OCI-LY7 (cell line): Measurements from ENCODE around the gene FOXP1. TPM values are rescaled to one million over a fixed set of nuclear protein-coding genes. Genes with fewer than 3 reads are reported as not detected.

Experiments used
- BruUV-seq: library from RNA; stranded (reverse); fragments of 400-500 nt; replicated peaks from 2 replicates; lab custom pipeline; 2021; lab: Mats Ljungman, UMichigan
- CTCF ChIA-PET: fragments of 300-600 bp; sonication (Branson Sonifier 250); formaldehyde crosslinking; loops from one replicate; lab custom pipeline; 2022; ENCODE audit warnings: antibody characterized with exemption; ENCODE audit not compliant: unreplicated experiment; lab: Charles Lee
- POLR2A ChIA-PET: fragments of 300-600 bp; sonication (Branson Sonifier 250); formaldehyde crosslinking; loops from one replicate; lab custom pipeline; 2022; ENCODE audit warnings: antibody characterized with exemption; lab: Charles Lee
- DNase-seq: peaks from one replicate; pipeline ENCODE4 v3.0.0-alpha.2; 2015; ENCODE audit warnings: low spot score
- H2AFZ ChIP-seq: fragments of 200-600 bp; sonication (generic), shearing (Covaris generic); 2 replicates; pipeline ENCODE4 v1.6.1; 2014; ENCODE audit warnings: mild to moderate bottlenecking, antibody characterized with exemption, low read length, moderate library complexity
- H3K27ac ChIP-seq: fragments of 200-600 bp; sonication (generic); 2 replicates; pipeline ENCODE4 v1.5.1; 2014; ENCODE audit warnings: mixed run types, low read depth, mild to moderate bottlenecking, moderate library complexity, low read length, inconsistent platforms; ENCODE audit not compliant: poor library complexity, severe bottlenecking
- H3K36me3 ChIP-seq: fragments of 200-600 bp; sonication (generic); 2 replicates; pipeline ENCODE4 v1.6.1; 2014; ENCODE audit warnings: mild to moderate bottlenecking, antibody characterized with exemption, low read length, moderate library complexity, mixed read lengths; ENCODE audit not compliant: insufficient read depth
- H3K4me1 ChIP-seq: fragments of 200-600 bp; sonication (generic); 2 replicates; pipeline ENCODE4 v1.5.1; 2014; ENCODE audit warnings: mild to moderate bottlenecking, low read length; ENCODE audit not compliant: insufficient read depth, poor library complexity, severe bottlenecking
- H3K4me2 ChIP-seq: fragments of 200-600 bp; sonication (generic); 2 replicates; pipeline ENCODE4 v1.6.1; 2014; ENCODE audit warnings: mild to moderate bottlenecking, low read length
- H3K4me3 ChIP-seq: fragments of 200-600 bp; sonication (generic); 2 replicates; pipeline ENCODE4 v1.5.1; 2014; ENCODE audit warnings: mild to moderate bottlenecking, low read depth, low read length; ENCODE audit not compliant: poor library complexity, severe bottlenecking
- H3K79me2 ChIP-seq: fragments of 200-600 bp; sonication (generic); 2 replicates; pipeline ENCODE4 v1.6.1; 2016; ENCODE audit warnings: low read depth, mild to moderate bottlenecking, low read length, moderate library complexity, mixed read lengths; ENCODE audit not compliant: insufficient read depth
- H3K9me2 ChIP-seq: fragments of 200-600 bp; sonication (generic); 2 replicates; pipeline ENCODE4 v1.6.1; 2016; ENCODE audit warnings: mild to moderate bottlenecking, low read length, mixed read lengths; ENCODE audit not compliant: insufficient read depth
- H3K9me3 ChIP-seq: fragments of 200-600 bp; sonication (generic); 2 replicates; pipeline ENCODE4 v1.6.1; 2014; ENCODE audit warnings: mild to moderate bottlenecking, mixed run types, low read length, mixed read lengths
- H4K20me1 ChIP-seq: fragments of 200-600 bp; sonication (generic); 2 replicates; pipeline ENCODE4 v1.6.1; 2014; ENCODE audit warnings: mild to moderate bottlenecking, antibody characterized with exemption, low read length, moderate library complexity, mixed read lengths; ENCODE audit not compliant: insufficient read depth
- EZH2phosphoT487 ChIP-seq: fragments of 200-600 bp; sonication (generic); IDR thresholded peaks from 2 replicates; pipeline ENCODE4 v1.6.1; 2018; ENCODE audit warnings: low read depth, borderline replicate concordance, mild to moderate bottlenecking, mixed run types, antibody characterized with exemption, low read length, moderate library complexity, mixed read lengths
- intact Hi-C: fragments of 100-400 bp; cut with micrococcal nuclease; formaldehyde crosslinking; loops from one replicate; pipeline ENCODE4 v1.10.0; 2022; ENCODE audit not compliant: unreplicated experiment
- total RNA-seq, 2 experiments: library from RNA; depleted of rRNA in 1 of 2; stranded (reverse); fragments of >200 nt in 1 of 2; shearing (Covaris generic) in 1 of 2; gene quantifications; 2 replicates each; pipeline ENCODE4 v1.2.3, GENCODE V29; 2014 to 2022
- TF ChIP-seq, protein P1 (sequence below): fragments of 200-600 bp; sonication (generic); conservative IDR thresholded peaks from 2 replicates; pipeline ENCODE4 v1.5.1; 2014; ENCODE audit warnings: mild to moderate bottlenecking, antibody characterized with exemption, low read length, moderate library complexity, mixed read lengths

FOXP1 gene
- total RNA-seq, 2 experiments from 2014 or later = 87.3 to 151 TPM

DNA sequence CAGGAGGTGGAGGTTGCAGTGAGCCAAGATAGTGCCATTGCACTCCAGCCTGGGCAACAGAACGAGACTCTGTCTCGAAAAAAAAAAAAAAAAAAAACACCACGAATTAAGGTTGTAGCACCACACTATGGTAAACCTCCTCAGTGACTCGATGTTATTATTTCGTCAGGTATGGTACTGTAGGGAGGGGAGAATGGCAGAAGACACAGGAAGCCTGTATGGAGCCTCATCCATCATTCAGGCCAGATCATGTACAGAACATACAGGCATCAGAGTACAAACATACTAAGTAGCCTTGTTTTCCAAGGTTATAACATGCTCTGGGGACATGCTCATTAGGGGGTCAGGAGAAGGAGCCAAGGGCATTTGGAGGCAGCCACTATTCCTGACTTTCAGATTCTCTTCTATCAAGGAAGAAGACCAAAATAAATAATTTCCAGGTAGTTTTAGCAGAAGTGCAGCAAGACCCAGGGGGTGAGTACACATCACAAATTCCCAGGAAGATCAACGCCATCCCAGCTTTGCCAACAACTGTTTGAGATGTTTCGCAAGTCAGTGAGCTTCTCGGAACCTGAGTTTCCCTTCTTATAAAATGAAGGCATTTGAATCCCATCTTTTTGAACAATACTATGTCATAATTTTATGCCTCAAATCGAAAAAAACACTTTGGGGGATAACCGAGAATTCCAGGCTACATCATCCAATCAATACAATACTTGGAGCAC, 79.8 kb downstream of the FOXP1 start:
- POLR2A ChIA-PET = interaction anchor here (0.7 to 1.1 kb wide), 2 partner anchors 27 to 77 kb away, joined by 4 to 5 read pairs; no protein-coding TSS in a partner anchor
- Histone ChIP-seq H3K36me3 (peaks cover 8% of the 10 kb centered on the region; the same call in 1 of the 2 replicates), H3K79me2 (peaks cover 25% of the 10 kb centered on the region; the same call in 1 of the 2 replicates), H3K4me1 (peaks cover 10% of the 10 kb centered on the region), H4K20me1 (0 out of 2 replicates have a peak, but pooled peaks cover 2% of the 10 kb centered on the region), H3K9me2 (no peaks in the 10 kb centered on the region), H3K4me2 (no peak overlapping the region), H3K9me3 (no peaks in the 10 kb centered on the region), H3K27ac (no peak overlapping the region), H3K4me3 (no peak overlapping the region), H2AFZ (no peak overlapping the region)
- TF ChIP-seq, protein P1, sequence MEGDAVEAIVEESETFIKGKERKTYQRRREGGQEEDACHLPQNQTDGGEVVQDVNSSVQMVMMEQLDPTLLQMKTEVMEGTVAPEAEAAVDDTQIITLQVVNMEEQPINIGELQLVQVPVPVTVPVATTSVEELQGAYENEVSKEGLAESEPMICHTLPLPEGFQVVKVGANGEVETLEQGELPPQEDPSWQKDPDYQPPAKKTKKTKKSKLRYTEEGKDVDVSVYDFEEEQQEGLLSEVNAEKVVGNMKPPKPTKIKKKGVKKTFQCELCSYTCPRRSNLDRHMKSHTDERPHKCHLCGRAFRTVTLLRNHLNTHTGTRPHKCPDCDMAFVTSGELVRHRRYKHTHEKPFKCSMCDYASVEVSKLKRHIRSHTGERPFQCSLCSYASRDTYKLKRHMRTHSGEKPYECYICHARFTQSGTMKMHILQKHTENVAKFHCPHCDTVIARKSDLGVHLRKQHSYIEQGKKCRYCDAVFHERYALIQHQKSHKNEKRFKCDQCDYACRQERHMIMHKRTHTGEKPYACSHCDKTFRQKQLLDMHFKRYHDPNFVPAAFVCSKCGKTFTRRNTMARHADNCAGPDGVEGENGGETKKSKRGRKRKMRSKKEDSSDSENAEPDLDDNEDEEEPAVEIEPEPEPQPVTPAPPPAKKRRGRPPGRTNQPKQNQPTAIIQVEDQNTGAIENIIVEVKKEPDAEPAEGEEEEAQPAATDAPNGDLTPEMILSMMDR = no peak
- TF ChIP-seq EZH2phosphoT487 = no peak
- CTCF ChIA-PET = no interaction called here
- no peak for DNase-seq
- intact Hi-C loops = no loop called here
- no TSS peak for BruUV-seq

DNA sequence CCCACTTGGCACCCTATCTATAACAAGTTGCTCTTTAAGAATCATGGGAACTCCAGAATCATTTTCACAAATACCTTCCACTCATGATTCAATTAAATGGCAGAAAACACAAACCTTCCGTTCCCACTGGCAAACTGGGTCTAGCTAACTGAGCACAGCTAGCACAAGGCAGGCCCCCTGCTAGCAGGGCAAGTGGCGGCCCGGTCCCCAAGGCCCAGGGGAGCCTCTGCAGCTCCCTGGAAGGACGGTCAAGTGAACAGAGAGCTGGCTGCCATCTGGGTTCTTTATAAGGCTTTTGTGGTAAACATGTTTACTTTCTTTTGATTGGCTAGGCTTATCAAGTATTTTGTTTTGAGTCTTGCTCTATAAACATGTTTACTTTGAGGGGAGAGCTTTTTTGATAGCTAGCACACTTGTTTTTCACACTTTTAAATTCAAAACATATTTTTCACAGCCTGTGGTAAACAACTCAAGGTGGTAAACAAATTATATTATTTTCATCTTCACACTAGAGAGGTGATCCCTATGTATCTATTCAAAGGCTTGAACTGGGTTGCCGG, 81.4 kb downstream of the FOXP1 start:
- no peak for DNase-seq
- peaks cover 10% of the 10 kb centered on the region for H3K4me1 ChIP-seq
- H4K20me1 ChIP-seq = 0 out of 2 replicates have a peak, but pooled peaks cover 2% of the 10 kb centered on the region
- no peak overlapping the region for H3K4me2 ChIP-seq
- H3K79me2 ChIP-seq = peaks cover 25% of the 10 kb centered on the region; the same call in 1 of the 2 replicates
- H3K27ac ChIP-seq = no peak overlapping the region
- H3K4me3 ChIP-seq = no peak overlapping the region
- intact Hi-C loops = no loop called here
- POLR2A ChIA-PET = interaction anchor here (0.7 kb wide), 2 partner anchors 31 to 44 kb away, joined by 4 to 6 read pairs; no protein-coding TSS in a partner anchor
- CTCF ChIA-PET = no interaction called here
- H3K36me3 ChIP-seq = peaks cover 8% of the 10 kb centered on the region; the same call in 1 of the 2 replicates
- BruUV-seq = no TSS peak
- TF ChIP-seq EZH2phosphoT487 = no peak
- no peaks in the 10 kb centered on the region for H3K9me2 ChIP-seq
- H3K9me3 ChIP-seq = no peaks in the 10 kb centered on the region
- no peak overlapping the region for H2AFZ ChIP-seq

DNA sequence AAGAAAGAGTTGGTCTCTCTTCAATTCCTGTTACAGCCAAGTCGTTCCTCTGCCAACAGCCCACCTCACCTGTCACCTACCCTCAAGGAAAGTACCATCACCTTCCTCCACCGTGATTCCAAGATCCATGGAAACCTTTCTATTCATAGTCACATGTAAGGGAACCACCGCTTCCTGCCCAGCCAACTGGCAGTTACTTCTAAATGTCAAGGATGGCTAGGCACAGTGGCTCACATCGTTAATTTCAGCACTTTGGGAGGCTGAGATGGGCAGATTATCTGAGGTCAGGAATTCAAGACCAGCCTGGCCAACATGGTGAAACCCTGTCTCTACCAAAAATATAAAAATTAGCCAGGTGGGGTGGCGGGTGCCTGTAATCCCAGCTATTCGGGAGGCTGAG, 82.8 kb downstream of the FOXP1 start:
- Histone ChIP-seq H3K79me2 (peaks cover 25% of the 10 kb centered on the region; the same call in 1 of the 2 replicates), H3K9me3 (no peaks in the 10 kb centered on the region), H3K27ac (no peak overlapping the region), H3K4me2 (no peak overlapping the region), H3K36me3 (peaks cover 12% of the 10 kb centered on the region), H3K9me2 (no peaks in the 10 kb centered on the region), H4K20me1 (0 out of 2 replicates have a peak, but pooled peaks cover 2% of the 10 kb centered on the region), H3K4me3 (no peak overlapping the region), H2AFZ (no peak overlapping the region), H3K4me1 (peaks cover 10% of the 10 kb centered on the region)
- no peak for DNase-seq
- no TSS peak for BruUV-seq
- POLR2A ChIA-PET = no interaction called here
- intact Hi-C loops = no loop called here
- CTCF ChIA-PET = no interaction called here
- no peak for TF ChIP-seq EZH2phosphoT487
- TF ChIP-seq, protein P1 = no peak
